ENCODE data around the gene DOHH.

DNA sequence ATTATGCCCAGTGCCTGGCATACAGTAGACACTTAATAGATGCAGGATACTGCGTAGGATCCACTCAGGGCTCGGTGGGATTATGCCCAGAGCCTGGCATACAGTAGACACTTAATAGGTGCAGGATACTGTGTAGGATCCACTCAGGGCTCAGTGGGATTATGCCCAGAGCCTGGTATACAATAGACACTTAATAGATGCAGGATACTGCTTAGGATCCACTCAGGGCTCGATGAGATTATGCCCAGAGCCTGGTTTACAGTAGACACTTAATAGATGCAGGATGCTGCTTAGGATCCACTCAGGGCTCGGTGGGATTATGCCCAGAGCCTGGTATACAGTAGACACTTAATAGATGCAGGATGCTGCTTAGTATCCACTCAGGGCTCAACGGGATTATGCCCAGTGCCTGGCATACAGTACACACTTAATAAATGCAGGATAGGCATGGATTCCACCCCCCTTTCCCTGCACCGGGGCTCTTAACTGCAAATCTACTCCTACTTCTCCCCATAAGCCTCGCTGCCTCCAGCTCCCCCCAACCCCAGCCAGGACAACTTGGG lies 45.0 kb downstream of the DOHH start:
- no peak for TF ChIP-seq SUZ12 (IDR thresholded peaks at IDR 0.05; ENCODE audit: extremely low read depth, insufficient read depth, insufficient read length)
- no peak for TF ChIP-seq ZNF274 (IDR thresholded peaks at IDR 0.05; ENCODE audit: low read depth, low read length)
- no peak for TF ChIP-seq YY1 (IDR thresholded peaks at IDR 0.05; ENCODE audit: insufficient read depth, insufficient read length)
